Chondrocyte (in vitro differentiated cells): ENCODE data around the gene EIF4ENIF1. TPM values are rescaled to one million over a fixed set of nuclear protein-coding genes. Genes with fewer than 3 reads are reported as not detected.

Source experiments
- DNase-seq: peaks from one replicate; pipeline ENCODE4 v3.0.0; 2021; ENCODE audit warnings: mixed read lengths, low spot score
- H3K27ac Mint-ChIP-seq: one replicate; pipeline ENCODE4 v1.8.0; 2021; ENCODE audit warnings: mild to moderate bottlenecking, moderate library complexity, mixed read lengths; ENCODE audit not compliant: unreplicated experiment
- H3K27me3 Mint-ChIP-seq: 2 replicates; pipeline ENCODE4 v1.8.0; 2021; ENCODE audit warnings: low read depth, mixed read lengths
- H3K36me3 Mint-ChIP-seq: 2 replicates; pipeline ENCODE4 v1.8.0; 2021; ENCODE audit warnings: low read depth, mixed read lengths
- H3K4me1 Mint-ChIP-seq: 2 replicates; pipeline ENCODE4 v1.8.0; 2021; ENCODE audit warnings: low read depth, mild to moderate bottlenecking, mixed read lengths
- H3K4me3 Mint-ChIP-seq: one replicate; pipeline ENCODE4 v1.8.0; 2021; ENCODE audit warnings: mild to moderate bottlenecking, moderate library complexity, mixed read lengths; ENCODE audit not compliant: unreplicated experiment
- H3K9me3 Mint-ChIP-seq: 2 replicates; pipeline ENCODE4 v1.8.0; 2021; ENCODE audit warnings: low read depth, mixed read lengths
- CTCF ChIP-seq: fragments of 200-600 bp; sonication (generic); IDR thresholded peaks from 2 replicates; pipeline ENCODE4 v1.5.0; 2021; ENCODE audit warnings: antibody characterized with exemption, mild to moderate bottlenecking, moderate library complexity
- total RNA-seq: library from RNA; stranded (reverse); gene quantifications from 3 replicates; pipeline ENCODE4 v1.2.1, GENCODE V29; 2021

EIF4ENIF1 gene
- total RNA-seq, 1 donor from 2014 or later = 29.3 TPM

DNA sequence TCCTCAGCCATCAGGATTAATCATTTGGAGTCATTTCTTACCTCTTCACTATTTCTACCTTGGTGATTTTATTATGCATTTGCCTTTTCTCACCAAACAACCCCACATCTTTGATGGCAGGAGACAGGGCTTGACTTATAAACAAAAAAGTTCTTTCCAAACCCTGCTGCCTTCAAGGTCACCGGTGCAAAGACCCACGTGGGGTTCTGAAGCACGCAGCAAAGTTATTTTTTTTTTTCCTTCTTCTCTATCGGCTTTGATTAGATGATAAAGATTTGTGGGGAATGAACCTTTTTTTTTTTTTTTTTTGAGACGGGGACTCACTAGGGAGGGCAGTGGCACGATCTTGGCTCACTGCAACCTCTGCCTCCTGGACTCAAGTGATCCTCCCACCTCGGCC is 46.1 kb downstream of the EIF4ENIF1 start:
- Mint-ChIP-seq H3K9me3 (no peaks in the 10 kb centered on the region), H3K36me3 (peaks cover 44% of the 10 kb centered on the region), H3K4me3 (no peak overlapping the region), H3K27me3 (no peaks in the 10 kb centered on the region), H3K27ac (no peak overlapping the region), H3K4me1 (no peaks in the 10 kb centered on the region)
- no peak for DNase-seq
- TF ChIP-seq CTCF = no peak

GRCh38 chr22:31442768-31443489 is 46.7 kb downstream of the EIF4ENIF1 start:
- no peak for TF ChIP-seq CTCF
- H3K4me1 Mint-ChIP-seq = no peaks in the 10 kb centered on the region
- H3K4me3 Mint-ChIP-seq = no peak overlapping the region
- H3K27me3 Mint-ChIP-seq = no peaks in the 10 kb centered on the region
- peaks cover 42% of the 10 kb centered on the region for H3K36me3 Mint-ChIP-seq
- no peaks in the 10 kb centered on the region for H3K9me3 Mint-ChIP-seq
- DNase-seq = no peak
- no peak overlapping the region for H3K27ac Mint-ChIP-seq

DNA sequence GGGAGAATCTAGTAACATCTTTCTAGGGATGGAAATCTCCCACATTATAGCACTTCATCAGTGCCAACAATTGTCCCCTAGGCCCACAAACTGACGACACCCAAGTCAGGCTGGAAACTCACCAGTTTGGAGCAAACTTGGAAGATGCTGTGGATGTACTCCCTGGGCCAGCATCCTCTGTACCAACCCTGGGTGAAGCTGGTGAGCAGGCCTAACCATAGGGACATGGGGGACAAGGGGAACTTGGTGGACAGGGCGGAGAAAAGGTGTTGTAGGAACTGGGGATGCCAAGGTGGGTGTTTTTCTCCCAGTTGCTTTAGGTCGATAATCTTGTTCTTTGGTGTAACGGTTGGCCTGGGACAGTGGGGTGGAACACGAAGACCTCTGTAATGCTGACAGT is 48.0 kb downstream of the EIF4ENIF1 start:
- DNase-seq = no peak
- Mint-ChIP-seq H3K27ac (no peak overlapping the region), H3K9me3 (no peaks in the 10 kb centered on the region), H3K36me3 (peaks cover 48% of the 10 kb centered on the region), H3K4me1 (no peaks in the 10 kb centered on the region), H3K27me3 (no peaks in the 10 kb centered on the region), H3K4me3 (no peak overlapping the region)
- TF ChIP-seq CTCF = no peak

DNA sequence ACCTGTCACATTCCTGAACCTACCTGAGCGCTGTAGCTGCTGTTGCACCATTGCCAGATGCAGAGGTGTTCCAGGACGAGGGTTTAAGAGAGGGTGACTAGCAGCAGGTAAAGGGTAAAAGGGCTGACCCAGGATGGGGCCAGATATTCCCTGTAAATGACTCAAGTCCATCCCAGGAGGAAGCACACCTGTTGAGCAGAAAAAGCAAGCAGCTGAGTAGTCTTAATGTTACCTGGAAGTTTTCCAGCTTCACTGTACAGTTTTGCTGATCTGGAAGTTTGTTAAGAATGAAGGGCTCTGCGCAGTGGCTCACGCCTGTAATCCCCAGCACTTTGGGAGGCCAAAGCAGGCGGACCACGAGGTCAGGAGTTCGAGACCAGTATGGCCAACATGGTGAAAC is 49.0 kb downstream of the EIF4ENIF1 start:
- H3K27me3 Mint-ChIP-seq = no peaks in the 10 kb centered on the region
- DNase-seq = no peak
- H3K36me3 Mint-ChIP-seq = peaks cover 53% of the 10 kb centered on the region
- no peak overlapping the region for H3K27ac Mint-ChIP-seq
- no peaks in the 10 kb centered on the region for H3K4me1 Mint-ChIP-seq
- H3K4me3 Mint-ChIP-seq = no peak overlapping the region
- no peak for TF ChIP-seq CTCF
- H3K9me3 Mint-ChIP-seq = no peaks in the 10 kb centered on the region

GRCh38 chr22:31439808-31440207 is 49.8 kb downstream of the EIF4ENIF1 start:
- Mint-ChIP-seq H3K27me3 (no peaks in the 10 kb centered on the region), H3K27ac (no peak overlapping the region), H3K36me3 (peaks cover 52% of the 10 kb centered on the region), H3K4me1 (no peaks in the 10 kb centered on the region), H3K9me3 (no peaks in the 10 kb centered on the region), H3K4me3 (no peak overlapping the region)
- no peak for TF ChIP-seq CTCF
- no peak for DNase-seq
